DOHH2 (cell line): Measurements from ENCODE around the gene PTBP2.

Experiments used
- H3F3A ChIP-seq: fragments of 200-600 bp; sonication (generic), shearing (Covaris generic); 2 replicates; pipeline ENCODE4 v1.6.0; 2016; ENCODE audit warnings: antibody characterized with exemption, mild to moderate bottlenecking; ENCODE audit not compliant: control insufficient read depth, insufficient read depth
- H3K27ac ChIP-seq: fragments of 200-600 bp; sonication (generic); 2 replicates; pipeline ENCODE4 v1.5.1; 2014; ENCODE audit warnings: low read depth, mild to moderate bottlenecking, low read length, moderate library complexity
- H3K27me3 ChIP-seq: fragments of 200-600 bp; sonication (generic); 2 replicates; pipeline ENCODE4 v1.6.1; 2014; ENCODE audit warnings: mild to moderate bottlenecking, low read length, mixed read lengths; ENCODE audit not compliant: control insufficient read depth
- H3K36me3 ChIP-seq: fragments of 200-600 bp; sonication (generic); 2 replicates; pipeline ENCODE4 v1.6.1; 2014; ENCODE audit warnings: mild to moderate bottlenecking, low read length, moderate library complexity, mixed read lengths; ENCODE audit not compliant: control insufficient read depth
- H3K4me1 ChIP-seq: fragments of 200-600 bp; sonication (generic); 2 replicates; pipeline ENCODE4 v1.6.1; 2014; ENCODE audit warnings: mild to moderate bottlenecking, low read length, mixed read lengths; ENCODE audit not compliant: control insufficient read depth
- H3K4me2 ChIP-seq: fragments of 200-600 bp; sonication (generic); 2 replicates; pipeline ENCODE4 v1.6.0; 2014; ENCODE audit warnings: mild to moderate bottlenecking, low read length, moderate library complexity
- H3K4me3 ChIP-seq: fragments of 200-600 bp; sonication (generic); 2 replicates; pipeline ENCODE4 v1.5.1; 2014; ENCODE audit warnings: mild to moderate bottlenecking, low read length, mixed read lengths
- H3K79me2 ChIP-seq: fragments of 200-600 bp; sonication (generic); 2 replicates; pipeline ENCODE4 v1.6.1; 2014; ENCODE audit warnings: mild to moderate bottlenecking, low read length, mixed read lengths; ENCODE audit not compliant: control insufficient read depth
- H3K9me2 ChIP-seq: fragments of 200-600 bp; sonication (generic); replicated peaks from 2 replicates; pipeline ENCODE4 v1.6.1; 2014; ENCODE audit warnings: mild to moderate bottlenecking, low read length, mixed read lengths; ENCODE audit not compliant: control insufficient read depth
- H3K9me3 ChIP-seq: fragments of 200-600 bp; sonication (generic); 2 replicates; pipeline ENCODE4 v1.6.1; 2014; ENCODE audit warnings: antibody characterized with exemption, low read length, mixed read lengths; ENCODE audit not compliant: control insufficient read depth, insufficient read depth
- H4K20me1 ChIP-seq: fragments of 200-600 bp; sonication (generic); 2 replicates; pipeline ENCODE4 v1.6.0; 2014; ENCODE audit warnings: low read depth, mild to moderate bottlenecking, antibody characterized with exemption, low read length, moderate library complexity; ENCODE audit not compliant: control insufficient read depth, insufficient read depth
- CTCF ChIP-seq: fragments of 200-600 bp; sonication (generic); IDR thresholded peaks from one replicate; pipeline ENCODE4 v1.5.1; 2014; ENCODE audit warnings: antibody characterized with exemption, mild to moderate bottlenecking, low read depth, low read length; ENCODE audit not compliant: poor library complexity, severe bottlenecking
- EZH2phosphoT487 ChIP-seq: fragments of 200-600 bp; sonication (generic); IDR thresholded peaks from 2 replicates; pipeline ENCODE4 v1.6.1; 2017; ENCODE audit warnings: borderline replicate concordance, mild to moderate bottlenecking, antibody characterized with exemption, low read length, moderate library complexity, mixed read lengths

Gene PTBP2

GRCh38 chr1:96708482-96708881, 13.1 kb upstream of the PTBP2 start:
- Histone ChIP-seq H3K36me3 (no peaks in the 10 kb centered on the region), H3K9me3 (no peaks in the 10 kb centered on the region), H3K79me2 (no peaks in the 10 kb centered on the region), H3K4me1 (no peaks in the 10 kb centered on the region), H3K27ac (no peak overlapping the region), H3F3A (no peaks in the 10 kb centered on the region), H4K20me1 (no peaks in the 10 kb centered on the region), H3K4me3 (no peak overlapping the region), H3K9me2 (no peaks in the 10 kb centered on the region), H3K4me2 (no peak overlapping the region), H3K27me3 (no peaks in the 10 kb centered on the region)
- TF ChIP-seq EZH2phosphoT487 (no peak), CTCF (no peak)

GRCh38 chr1:96710708-96711477, 10.7 kb upstream of the PTBP2 start:
- Histone ChIP-seq H3K4me3 (no peak overlapping the region), H3K36me3 (no peaks in the 10 kb centered on the region), H3F3A (no peaks in the 10 kb centered on the region), H3K4me2 (no peak overlapping the region), H3K9me3 (no peaks in the 10 kb centered on the region), H3K79me2 (no peaks in the 10 kb centered on the region), H3K27ac (no peak overlapping the region), H3K4me1 (no peaks in the 10 kb centered on the region), H4K20me1 (no peaks in the 10 kb centered on the region), H3K27me3 (no peaks in the 10 kb centered on the region), H3K9me2 (no peaks in the 10 kb centered on the region)
- TF ChIP-seq EZH2phosphoT487 (no peak), CTCF (no peak)

- Histone ChIP-seq H3K79me2 (no peaks in the 10 kb centered on the region), H3F3A (no peaks in the 10 kb centered on the region), H3K27ac (no peak overlapping the region), H3K27me3 (no peaks in the 10 kb centered on the region), H3K9me2 (no peaks in the 10 kb centered on the region), H3K4me3 (no peak overlapping the region), H3K9me3 (no peaks in the 10 kb centered on the region), H3K36me3 (no peaks in the 10 kb centered on the region), H3K4me2 (no peak overlapping the region), H4K20me1 (no peaks in the 10 kb centered on the region), H3K4me1 (no peaks in the 10 kb centered on the region)
- TF ChIP-seq CTCF (no peak), EZH2phosphoT487 (no peak)
Measured at GRCh38 chr1:96713649-96714048, 7.9 kb upstream of the PTBP2 start.
